Measurements from ENCODE around the gene CLEC11A.

- no peak for TF ChIP-seq CTCF (IDR thresholded peaks at IDR 0.05; ENCODE audit: low read depth, low read length)
- no peak for TF ChIP-seq POLR2A (IDR thresholded peaks at IDR 0.05; ENCODE audit: extremely low read depth, insufficient read length)
- no peak for TF ChIP-seq MYC (IDR thresholded peaks at IDR 0.05; ENCODE audit: low read depth, low read length)
These were observed 49.3 kb downstream of the CLEC11A start for GRCh38 chr19:50772476-50772875.
